ENCODE measurements around the gene CDPF1. TPM values are rescaled to one million over a fixed set of nuclear protein-coding genes. Genes with fewer than 3 reads are reported as not detected.

Gene CDPF1
- total and polyA plus RNA-seq, 2 of the 13 experiments (the other 11 are each of a cell fraction or from before 2014, with no cell fraction given): 5.2 to 8.1 TPM

- TF ChIP-seq ZNF687 (CRISPR knock-in tag; IDR thresholded peaks at IDR 0.05): peak; percentile 78
- TF ChIP-seq CHD4 (IDR thresholded peaks at IDR 0.05; ENCODE audit: borderline replicate concordance, low read length): no peak
- peak; percentile 92 for TF ChIP-seq GABPB1 (CRISPR knock-in tag; IDR thresholded peaks at IDR 0.05)
- TF ChIP-seq, protein P1, sequence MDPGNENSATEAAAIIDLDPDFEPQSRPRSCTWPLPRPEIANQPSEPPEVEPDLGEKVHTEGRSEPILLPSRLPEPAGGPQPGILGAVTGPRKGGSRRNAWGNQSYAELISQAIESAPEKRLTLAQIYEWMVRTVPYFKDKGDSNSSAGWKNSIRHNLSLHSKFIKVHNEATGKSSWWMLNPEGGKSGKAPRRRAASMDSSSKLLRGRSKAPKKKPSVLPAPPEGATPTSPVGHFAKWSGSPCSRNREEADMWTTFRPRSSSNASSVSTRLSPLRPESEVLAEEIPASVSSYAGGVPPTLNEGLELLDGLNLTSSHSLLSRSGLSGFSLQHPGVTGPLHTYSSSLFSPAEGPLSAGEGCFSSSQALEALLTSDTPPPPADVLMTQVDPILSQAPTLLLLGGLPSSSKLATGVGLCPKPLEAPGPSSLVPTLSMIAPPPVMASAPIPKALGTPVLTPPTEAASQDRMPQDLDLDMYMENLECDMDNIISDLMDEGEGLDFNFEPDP (CRISPR knock-in tag; conservative IDR thresholded peaks at IDR 0.05): 0 out of 2 replicates have a peak, but pooled peaks have one; percentile 88
- no peak for TF ChIP-seq ZNF549 (CRISPR knock-in tag; IDR thresholded peaks at IDR 0.05)
- TF ChIP-seq ZNF264 (CRISPR knock-in tag; IDR thresholded peaks at IDR 0.05): peak; percentile 47; the same call in 1 of the 2 replicates
- no peak; the same call in 1 of the 2 replicates for TF ChIP-seq GTF3A (CRISPR knock-in tag; conservative IDR thresholded peaks at IDR 0.05)
- no peak; the same call in 1 of the 2 replicates for TF ChIP-seq ZNF556 (CRISPR knock-in tag; IDR thresholded peaks at IDR 0.05; ENCODE audit: borderline replicate concordance)
- peak; percentile 100 for TF ChIP-seq BORCS8-MEF2B (CRISPR knock-in tag; IDR thresholded peaks at IDR 0.05)
- no peak; the same call in 1 of the 2 replicates for TF ChIP-seq SOX5 (CRISPR knock-in tag; IDR thresholded peaks at IDR 0.05; ENCODE audit: borderline replicate concordance)
- TF ChIP-seq MNT (IDR thresholded peaks at IDR 0.05): peak; percentile 34; the same call in 1 of the 2 replicates
- no peak for TF ChIP-seq ZNF281 (CRISPR knock-in tag; IDR thresholded peaks at IDR 0.05; ENCODE audit: borderline replicate concordance)
- TF ChIP-seq YEATS4 (CRISPR knock-in tag; IDR thresholded peaks at IDR 0.05; ENCODE audit: borderline replicate concordance): peak; percentile 79; the same call in 1 of the 2 replicates
- no peak for TF ChIP-seq KDM4B (CRISPR knock-in tag; IDR thresholded peaks at IDR 0.05)
- peak; percentile 86 for TF ChIP-seq SALL1 (CRISPR knock-in tag; IDR thresholded peaks at IDR 0.05)
- TF ChIP-seq RAD21 (CRISPR knock-in tag; IDR thresholded peaks at IDR 0.05): peak; percentile 56
- no peak for TF ChIP-seq ZNF260 (CRISPR knock-in tag; IDR thresholded peaks at IDR 0.05; ENCODE audit: borderline replicate concordance, low read depth)
- peak; percentile 67 for TF ChIP-seq ZNF441 (CRISPR knock-in tag; IDR thresholded peaks at IDR 0.05; ENCODE audit: borderline replicate concordance)
- TF ChIP-seq RBFOX2 (IDR thresholded peaks at IDR 0.05; ENCODE audit: low read depth, low read length): peak; percentile 80
These were observed 46.4 kb upstream of the CDPF1 start, which contains the start of gene GTSE1 (continued) for GRCh38 chr22:46296257-46297150.

Measured in HepG2 (cell line).